H1 (cell line): Measurements from ENCODE around the gene SEZ6. TPM values are rescaled to one million over a fixed set of nuclear protein-coding genes. Genes with fewer than 3 reads are reported as not detected.

Source experiments
- BACH1 ChIP-seq: IDR thresholded peaks from 2 replicates; pipeline ENCODE4 v1.6.1; 2012; ENCODE audit warnings: low read length, improper control_type of control experiment
- BCL11A ChIP-seq, 2 experiments: IDR thresholded peaks; one replicate each; pipeline ENCODE4 v1.6.1; 2011; ENCODE audit warnings: low read depth in 2 of 2, low read length in 2 of 2, mild to moderate bottlenecking in 2 of 2
- CREB1 ChIP-seq: IDR thresholded peaks from 2 replicates; pipeline ENCODE4 v1.6.1; 2012; ENCODE audit warnings: inconsistent platforms
- KDM4A ChIP-seq: IDR thresholded peaks from one replicate; pipeline ENCODE4 v1.7.1; 2012; ENCODE audit warnings: low read depth, mild to moderate bottlenecking, moderate library complexity, low read length, inconsistent platforms; ENCODE audit not compliant: severe bottlenecking
- MAFK ChIP-seq: IDR thresholded peaks from 2 replicates; pipeline ENCODE4 v1.6.1; 2012; ENCODE audit warnings: low read depth, mild to moderate bottlenecking, improper control_type of control experiment, low read length
- SIN3A ChIP-seq, 2 experiments: IDR thresholded peaks in 1 of 2; conservative IDR thresholded peaks in 1 of 2; 2 replicates each; pipeline ENCODE4 v1.6.1; 2011 to 2012; ENCODE audit warnings: low read length in 2 of 2, improper control_type of control experiment in 1 of 2, low read depth in 1 of 2, mild to moderate bottlenecking in 1 of 2
- SUZ12 ChIP-seq: fragments of 200-600 bp; sonication (generic); IDR thresholded peaks from 2 replicates; pipeline ENCODE4 v1.6.1; 2012; ENCODE audit warnings: mild to moderate bottlenecking, inconsistent platforms, low read length, moderate library complexity, mixed read lengths
- TAF1 ChIP-seq: IDR thresholded peaks from 2 replicates; pipeline ENCODE4 v1.6.1; 2011; ENCODE audit warnings: mild to moderate bottlenecking, low read depth, low read length
- TCF12 ChIP-seq: IDR thresholded peaks from 2 replicates; pipeline ENCODE4 v1.6.1; 2011; ENCODE audit warnings: low read depth, mild to moderate bottlenecking, low read length
- YY1 ChIP-seq: IDR thresholded peaks from 2 replicates; pipeline ENCODE4 v1.6.1; 2011; ENCODE audit warnings: low read depth, mild to moderate bottlenecking, low read length
- polyA plus RNA-seq, 7 experiments: library from polyadenylated mRNA; depleted of rRNA in 3 of 7; stranded (reverse) in 5 of 7; unstranded in 2 of 7; fragments of >200 nt in 5 of 7; fragments of 200-250 nt in 2 of 7; gene quantifications; 1 replicate in 5 of 7; 2 replicates in 1 of 7; 4 replicates in 1 of 7; pipeline versions ENCODE4 v1.2.1 to v1.2.3, GENCODE V29; 2011 to 2013; ENCODE audit warnings: missing spikeins in 2 of 7, mixed read lengths in 2 of 7
- total RNA-seq: library from RNA; stranded (reverse); fragmentation: NEBNext Ultra II Directional; extraction: Animal tissue kit (Norgen Biotek cat#: 25700); gene quantifications from 2 replicates; pipeline ENCODE4 v1.2.1, GENCODE V29; 2021
- TF ChIP-seq, protein P1 (sequence below): fragments of 300-600 bp; sonication (generic); IDR thresholded peaks from 2 replicates; pipeline ENCODE4 v1.7.1; 2012; ENCODE audit warnings: low read length, moderate library complexity, mild to moderate bottlenecking, inconsistent platforms; ENCODE audit not compliant: insufficient replicate concordance

SEZ6 gene
- total and polyA plus RNA-seq, 2 of the 8 experiments (the other 6 are each of a cell fraction or from before 2014, with no cell fraction given) = 6.9 to 16.1 TPM

DNA sequence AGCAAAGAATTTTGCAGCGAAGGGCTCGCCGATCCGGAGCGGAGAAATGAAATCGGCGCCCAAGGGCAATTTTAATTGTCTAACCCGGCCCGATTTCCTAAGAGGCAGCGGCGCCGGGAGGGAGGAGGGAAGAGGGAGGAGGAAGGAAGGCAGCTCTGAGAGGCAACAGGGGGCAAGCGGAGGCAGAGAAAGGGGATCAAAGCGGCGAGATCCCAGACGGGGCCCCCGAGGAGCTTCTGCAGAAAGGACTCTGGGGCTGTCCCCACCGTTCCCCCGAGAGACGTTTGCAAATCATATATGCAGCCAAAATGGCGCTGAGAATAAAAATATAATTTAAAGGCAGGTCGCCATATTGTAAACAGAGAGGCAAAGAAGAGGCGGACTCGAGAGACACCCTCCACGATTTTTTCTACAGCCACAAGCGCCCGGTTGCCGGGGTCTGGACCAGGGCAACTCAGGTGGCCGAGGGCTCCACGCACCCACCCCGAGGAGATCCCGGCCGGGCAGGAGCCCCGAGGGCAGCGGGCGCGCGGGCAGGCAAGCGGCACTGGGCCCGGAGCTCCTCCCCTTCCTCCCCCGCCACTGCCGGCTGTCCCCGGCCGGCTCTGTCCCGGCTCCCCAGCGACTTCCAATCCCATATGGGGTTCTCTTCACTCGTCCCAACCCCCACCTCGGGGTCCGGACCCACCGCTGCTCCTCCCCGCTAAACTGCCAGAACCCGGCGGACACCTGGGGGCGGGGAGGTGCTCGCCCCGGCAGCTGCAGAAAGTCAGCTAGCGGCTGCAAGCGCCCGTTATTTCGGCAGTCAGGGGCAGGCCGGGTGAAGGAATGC lies 56.4 kb downstream of the SEZ6 start (continued):
- TF ChIP-seq, protein P1, sequence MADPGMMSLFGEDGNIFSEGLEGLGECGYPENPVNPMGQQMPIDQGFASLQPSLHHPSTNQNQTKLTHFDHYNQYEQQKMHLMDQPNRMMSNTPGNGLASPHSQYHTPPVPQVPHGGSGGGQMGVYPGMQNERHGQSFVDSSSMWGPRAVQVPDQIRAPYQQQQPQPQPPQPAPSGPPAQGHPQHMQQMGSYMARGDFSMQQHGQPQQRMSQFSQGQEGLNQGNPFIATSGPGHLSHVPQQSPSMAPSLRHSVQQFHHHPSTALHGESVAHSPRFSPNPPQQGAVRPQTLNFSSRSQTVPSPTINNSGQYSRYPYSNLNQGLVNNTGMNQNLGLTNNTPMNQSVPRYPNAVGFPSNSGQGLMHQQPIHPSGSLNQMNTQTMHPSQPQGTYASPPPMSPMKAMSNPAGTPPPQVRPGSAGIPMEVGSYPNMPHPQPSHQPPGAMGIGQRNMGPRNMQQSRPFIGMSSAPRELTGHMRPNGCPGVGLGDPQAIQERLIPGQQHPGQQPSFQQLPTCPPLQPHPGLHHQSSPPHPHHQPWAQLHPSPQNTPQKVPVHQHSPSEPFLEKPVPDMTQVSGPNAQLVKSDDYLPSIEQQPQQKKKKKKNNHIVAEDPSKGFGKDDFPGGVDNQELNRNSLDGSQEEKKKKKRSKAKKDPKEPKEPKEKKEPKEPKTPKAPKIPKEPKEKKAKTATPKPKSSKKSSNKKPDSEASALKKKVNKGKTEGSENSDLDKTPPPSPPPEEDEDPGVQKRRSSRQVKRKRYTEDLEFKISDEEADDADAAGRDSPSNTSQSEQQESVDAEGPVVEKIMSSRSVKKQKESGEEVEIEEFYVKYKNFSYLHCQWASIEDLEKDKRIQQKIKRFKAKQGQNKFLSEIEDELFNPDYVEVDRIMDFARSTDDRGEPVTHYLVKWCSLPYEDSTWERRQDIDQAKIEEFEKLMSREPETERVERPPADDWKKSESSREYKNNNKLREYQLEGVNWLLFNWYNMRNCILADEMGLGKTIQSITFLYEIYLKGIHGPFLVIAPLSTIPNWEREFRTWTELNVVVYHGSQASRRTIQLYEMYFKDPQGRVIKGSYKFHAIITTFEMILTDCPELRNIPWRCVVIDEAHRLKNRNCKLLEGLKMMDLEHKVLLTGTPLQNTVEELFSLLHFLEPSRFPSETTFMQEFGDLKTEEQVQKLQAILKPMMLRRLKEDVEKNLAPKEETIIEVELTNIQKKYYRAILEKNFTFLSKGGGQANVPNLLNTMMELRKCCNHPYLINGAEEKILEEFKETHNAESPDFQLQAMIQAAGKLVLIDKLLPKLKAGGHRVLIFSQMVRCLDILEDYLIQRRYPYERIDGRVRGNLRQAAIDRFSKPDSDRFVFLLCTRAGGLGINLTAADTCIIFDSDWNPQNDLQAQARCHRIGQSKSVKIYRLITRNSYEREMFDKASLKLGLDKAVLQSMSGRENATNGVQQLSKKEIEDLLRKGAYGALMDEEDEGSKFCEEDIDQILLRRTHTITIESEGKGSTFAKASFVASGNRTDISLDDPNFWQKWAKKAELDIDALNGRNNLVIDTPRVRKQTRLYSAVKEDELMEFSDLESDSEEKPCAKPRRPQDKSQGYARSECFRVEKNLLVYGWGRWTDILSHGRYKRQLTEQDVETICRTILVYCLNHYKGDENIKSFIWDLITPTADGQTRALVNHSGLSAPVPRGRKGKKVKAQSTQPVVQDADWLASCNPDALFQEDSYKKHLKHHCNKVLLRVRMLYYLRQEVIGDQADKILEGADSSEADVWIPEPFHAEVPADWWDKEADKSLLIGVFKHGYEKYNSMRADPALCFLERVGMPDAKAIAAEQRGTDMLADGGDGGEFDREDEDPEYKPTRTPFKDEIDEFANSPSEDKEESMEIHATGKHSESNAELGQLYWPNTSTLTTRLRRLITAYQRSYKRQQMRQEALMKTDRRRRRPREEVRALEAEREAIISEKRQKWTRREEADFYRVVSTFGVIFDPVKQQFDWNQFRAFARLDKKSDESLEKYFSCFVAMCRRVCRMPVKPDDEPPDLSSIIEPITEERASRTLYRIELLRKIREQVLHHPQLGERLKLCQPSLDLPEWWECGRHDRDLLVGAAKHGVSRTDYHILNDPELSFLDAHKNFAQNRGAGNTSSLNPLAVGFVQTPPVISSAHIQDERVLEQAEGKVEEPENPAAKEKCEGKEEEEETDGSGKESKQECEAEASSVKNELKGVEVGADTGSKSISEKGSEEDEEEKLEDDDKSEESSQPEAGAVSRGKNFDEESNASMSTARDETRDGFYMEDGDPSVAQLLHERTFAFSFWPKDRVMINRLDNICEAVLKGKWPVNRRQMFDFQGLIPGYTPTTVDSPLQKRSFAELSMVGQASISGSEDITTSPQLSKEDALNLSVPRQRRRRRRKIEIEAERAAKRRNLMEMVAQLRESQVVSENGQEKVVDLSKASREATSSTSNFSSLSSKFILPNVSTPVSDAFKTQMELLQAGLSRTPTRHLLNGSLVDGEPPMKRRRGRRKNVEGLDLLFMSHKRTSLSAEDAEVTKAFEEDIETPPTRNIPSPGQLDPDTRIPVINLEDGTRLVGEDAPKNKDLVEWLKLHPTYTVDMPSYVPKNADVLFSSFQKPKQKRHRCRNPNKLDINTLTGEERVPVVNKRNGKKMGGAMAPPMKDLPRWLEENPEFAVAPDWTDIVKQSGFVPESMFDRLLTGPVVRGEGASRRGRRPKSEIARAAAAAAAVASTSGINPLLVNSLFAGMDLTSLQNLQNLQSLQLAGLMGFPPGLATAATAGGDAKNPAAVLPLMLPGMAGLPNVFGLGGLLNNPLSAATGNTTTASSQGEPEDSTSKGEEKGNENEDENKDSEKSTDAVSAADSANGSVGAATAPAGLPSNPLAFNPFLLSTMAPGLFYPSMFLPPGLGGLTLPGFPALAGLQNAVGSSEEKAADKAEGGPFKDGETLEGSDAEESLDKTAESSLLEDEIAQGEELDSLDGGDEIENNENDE = no peak
- TF ChIP-seq TAF1 (peak; percentile 22; the same call in 1 of the 2 replicates), YY1 (peak; percentile 91), SUZ12 (no peak), BACH1 (no peak), SIN3A (conservative IDR thresholded peaks at IDR 0.05 in 1 of 2, IDR thresholded peaks at IDR 0.05 in 1 of 2; ENCODE audit: low read depth in 1 of 2, low read length in 2 of 2) (peak; percentile 57 to 61; a peak in 2 of 4 replicates), BCL11A (IDR thresholded peaks at IDR 0.05; ENCODE audit: low read depth in 2 of 2, low read length in 2 of 2) (no peak), TCF12 (no peak), MAFK (no peak), CREB1 (no peak), KDM4A (peak; percentile 7)
- TF ChIP-seq, all 59 proteins: peak for 13
